Measurements from ENCODE around the gene SLC7A8. TPM values are rescaled to one million over a fixed set of nuclear protein-coding genes. Genes with fewer than 3 reads are reported as not detected.
A peak's percentile ranks its signal among the peaks of the same experiment; 100 is the strongest.
"Not testable (repeated sequence)": the region's sequence is repeated elsewhere in the genome, so short reads cannot be mapped to it uniquely, and the experiment has no call there.

Gene SLC7A8
- 1.5 and 2.5 TPM in 2 replicates for total RNA-seq (2014; rRNA removed; shearing (Covaris generic))

DNA sequence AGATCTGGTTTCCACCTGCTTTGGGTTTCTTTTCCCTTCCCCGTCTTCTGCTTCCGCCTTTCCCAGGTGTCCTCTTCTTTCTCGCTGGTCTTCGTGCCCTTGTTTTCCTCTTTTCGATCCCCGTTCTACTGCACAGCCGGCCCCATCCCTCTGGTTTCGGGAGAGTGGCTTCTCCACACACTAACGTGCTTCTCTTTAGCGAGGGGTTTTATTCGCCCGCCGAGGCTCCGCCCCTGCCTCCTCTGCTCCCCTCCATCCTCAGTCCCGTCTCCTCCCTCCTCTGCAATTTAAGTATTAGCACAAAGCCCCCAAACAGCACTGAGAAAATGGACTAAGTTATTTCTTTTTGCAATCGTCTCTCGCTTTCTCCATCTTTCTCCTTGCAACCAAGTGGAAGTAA is at the start of gene SLC7A8:
Gene SLC7A8, minus strand, starts transcription at position 182 of the 400 bp plus-strand sequence. CDS start 746 bp downstream, outside the sequence.
- DNase-seq (ENCODE audit: low spot score): no peak

DNA sequence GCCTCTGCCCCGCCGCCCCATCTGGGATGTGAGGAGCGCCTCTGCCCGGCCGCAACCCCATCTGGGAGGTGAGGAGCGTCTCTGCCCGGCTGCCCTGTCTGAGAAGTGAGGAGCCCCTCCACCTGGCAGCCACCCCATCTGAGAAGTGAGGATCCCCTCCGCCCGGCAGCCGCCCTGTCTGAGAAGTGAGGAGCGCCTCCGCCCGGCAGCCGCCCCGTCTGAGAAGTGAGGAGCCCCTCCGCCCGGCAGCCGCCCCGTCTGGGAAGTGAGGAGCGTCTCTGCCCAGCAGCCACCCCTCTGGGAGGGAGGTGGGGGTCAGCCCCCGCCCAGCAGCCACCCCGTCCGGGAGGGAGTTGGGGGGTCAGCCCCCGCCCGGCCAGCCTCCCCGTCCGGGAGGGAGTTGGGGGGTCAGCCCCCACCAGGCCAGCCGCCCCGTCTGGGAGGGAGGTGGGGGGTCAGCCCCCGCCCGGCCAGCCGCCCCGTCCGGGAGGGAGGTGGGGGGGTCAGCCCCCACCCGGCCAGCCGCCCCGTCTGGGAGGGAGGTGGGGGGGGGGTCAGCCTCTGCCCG is 48.9 kb upstream of the SLC7A8 start:
- DNase-seq (ENCODE audit: low spot score): not testable (repeated sequence)

DNA sequence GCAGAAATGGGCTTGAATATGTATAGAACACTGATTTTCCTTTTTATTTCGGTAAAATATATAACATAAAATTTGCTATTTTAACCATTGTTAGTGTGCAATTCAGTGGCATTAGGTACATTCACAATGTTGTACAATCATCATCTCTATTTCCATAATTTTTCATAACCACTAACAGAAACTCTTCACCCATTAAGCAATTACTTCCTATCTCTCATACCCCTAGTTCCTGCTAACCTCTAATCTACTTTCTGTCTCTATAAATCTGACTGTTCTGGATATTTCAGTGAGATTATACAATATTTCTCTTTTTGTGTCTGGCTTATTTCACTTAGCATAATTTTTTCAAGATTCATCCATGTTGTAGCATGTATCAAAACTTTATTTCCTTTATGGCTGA is 45.4 kb upstream of the SLC7A8 start:
- DNase-seq (ENCODE audit: low spot score): no peak

DNA sequence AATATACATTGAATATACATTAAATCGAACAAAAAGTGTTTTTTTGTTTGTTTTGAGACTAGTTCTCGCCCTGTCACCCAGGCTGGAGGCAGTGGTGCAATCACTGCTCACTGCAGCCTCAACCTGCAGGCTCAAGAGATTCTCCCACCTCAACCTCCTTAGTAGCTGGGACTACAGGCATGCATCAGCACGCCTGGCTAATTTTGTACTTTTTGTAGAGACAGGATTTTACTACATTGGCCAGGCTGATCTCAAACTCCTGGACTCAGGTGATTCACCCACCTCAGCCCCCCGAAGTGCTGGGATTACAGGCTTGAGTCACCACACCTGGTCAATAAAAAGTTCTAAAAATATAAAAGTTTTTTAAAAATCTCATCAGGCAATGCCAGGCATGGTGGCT is 44.1 kb upstream of the SLC7A8 start:
- no peak for DNase-seq (ENCODE audit: low spot score)

DNA sequence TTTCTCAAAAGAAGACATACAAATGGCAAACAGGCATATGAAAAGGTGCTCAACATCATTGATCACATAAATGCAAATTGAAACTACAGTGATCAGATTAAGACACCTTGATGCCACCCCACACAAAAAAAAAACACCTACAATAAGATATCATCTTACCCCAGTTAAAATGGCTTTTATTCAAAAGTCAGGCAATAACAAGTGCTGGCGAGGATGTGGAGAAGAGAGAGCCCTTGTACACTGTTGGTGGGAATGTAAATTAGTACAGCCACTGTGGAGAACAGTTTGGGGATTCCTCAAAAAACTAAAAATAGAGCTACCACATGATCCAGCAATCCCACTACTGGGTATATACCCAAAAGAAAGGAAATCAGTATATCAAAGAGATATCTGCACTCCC is 41.5 kb upstream of the SLC7A8 start:
- DNase-seq (ENCODE audit: low spot score): not testable (repeated sequence)

DNA sequence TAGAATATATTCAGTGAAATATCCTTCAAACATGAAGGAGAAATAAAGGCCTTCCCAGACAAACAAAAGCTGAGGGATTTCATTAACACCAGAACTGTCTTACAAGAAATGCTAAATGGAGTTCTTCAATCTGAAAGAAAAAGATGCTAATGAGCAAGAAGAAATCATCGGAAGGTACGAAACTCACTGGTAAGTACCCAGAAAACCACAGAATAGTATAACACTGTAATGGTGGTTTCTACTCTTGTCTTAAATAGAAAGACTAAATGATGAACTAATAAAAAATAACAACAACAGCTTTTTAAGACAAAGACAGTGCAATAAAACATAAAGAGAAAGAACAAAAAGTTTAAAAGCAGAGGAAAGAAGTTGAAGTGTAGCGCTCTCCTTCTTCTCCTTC is 35.6 kb upstream of the SLC7A8 start:
- DNase-seq (ENCODE audit: low spot score): no peak

DNA sequence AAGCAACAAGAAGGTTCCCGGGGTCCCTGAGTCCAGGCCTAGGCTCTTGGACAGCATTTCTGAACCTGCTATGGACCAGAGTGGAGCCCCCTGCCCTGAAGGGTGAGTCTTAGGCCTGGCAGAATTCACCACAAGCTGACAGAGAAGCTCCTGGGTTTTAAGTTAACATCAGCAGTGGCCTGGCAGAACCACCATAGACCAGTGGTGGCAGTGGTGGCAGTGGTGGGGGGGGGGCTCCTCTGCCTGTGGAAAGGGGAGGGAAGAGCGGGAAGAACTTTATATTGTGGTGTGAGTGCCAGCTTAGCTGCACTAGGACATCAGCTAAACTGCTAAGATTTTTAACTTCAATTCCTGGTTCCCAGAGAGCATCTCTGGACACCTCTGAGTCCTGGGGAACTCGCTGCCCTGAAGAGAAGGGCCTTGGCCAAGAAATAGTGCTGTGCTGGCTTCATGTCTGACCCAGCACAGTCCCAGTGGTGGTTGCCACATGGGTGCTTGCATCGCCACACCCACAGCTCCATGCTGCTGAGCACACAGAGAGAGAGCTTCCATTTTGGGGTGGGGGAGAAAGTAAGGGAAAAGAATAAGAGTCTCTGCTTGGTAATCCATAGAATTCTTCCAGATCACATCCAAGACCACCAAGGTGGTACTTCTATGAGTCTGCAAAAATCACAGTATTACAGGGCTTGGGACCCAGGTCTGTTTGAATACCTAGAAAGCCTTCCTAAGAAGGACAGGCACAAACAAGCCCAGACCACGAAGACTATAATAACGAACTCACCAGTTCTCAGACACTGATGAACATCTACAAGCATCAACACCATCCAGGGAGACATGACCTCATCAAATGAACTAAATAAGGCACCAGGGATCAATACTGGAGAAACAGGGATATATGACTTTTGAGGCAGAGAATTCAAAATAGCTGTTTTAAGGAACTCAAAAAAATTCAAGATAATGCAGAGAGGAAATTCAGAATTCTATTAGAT is 33.9 kb upstream of the SLC7A8 start:
- no peak for DNase-seq (ENCODE audit: low spot score)

DNA sequence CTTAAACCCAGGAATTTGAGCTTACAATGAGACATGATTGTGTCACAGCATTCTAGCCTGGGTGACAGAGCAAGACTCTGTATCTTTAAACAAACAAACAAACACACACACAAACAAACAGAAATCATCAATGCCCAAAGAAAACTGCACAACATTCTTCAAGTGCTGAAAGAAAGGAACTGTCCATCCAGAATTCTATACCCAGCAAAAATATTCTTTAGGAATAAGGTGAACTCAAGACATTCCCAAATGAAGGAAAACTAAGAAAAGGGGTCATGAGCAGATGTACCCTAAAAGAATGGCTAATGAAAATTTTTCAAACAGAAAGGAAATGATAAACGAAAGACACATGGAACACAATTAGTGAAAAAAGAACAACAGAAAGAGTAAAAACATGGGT is 32.0 kb upstream of the SLC7A8 start:
- no peak for DNase-seq (ENCODE audit: low spot score)

DNA sequence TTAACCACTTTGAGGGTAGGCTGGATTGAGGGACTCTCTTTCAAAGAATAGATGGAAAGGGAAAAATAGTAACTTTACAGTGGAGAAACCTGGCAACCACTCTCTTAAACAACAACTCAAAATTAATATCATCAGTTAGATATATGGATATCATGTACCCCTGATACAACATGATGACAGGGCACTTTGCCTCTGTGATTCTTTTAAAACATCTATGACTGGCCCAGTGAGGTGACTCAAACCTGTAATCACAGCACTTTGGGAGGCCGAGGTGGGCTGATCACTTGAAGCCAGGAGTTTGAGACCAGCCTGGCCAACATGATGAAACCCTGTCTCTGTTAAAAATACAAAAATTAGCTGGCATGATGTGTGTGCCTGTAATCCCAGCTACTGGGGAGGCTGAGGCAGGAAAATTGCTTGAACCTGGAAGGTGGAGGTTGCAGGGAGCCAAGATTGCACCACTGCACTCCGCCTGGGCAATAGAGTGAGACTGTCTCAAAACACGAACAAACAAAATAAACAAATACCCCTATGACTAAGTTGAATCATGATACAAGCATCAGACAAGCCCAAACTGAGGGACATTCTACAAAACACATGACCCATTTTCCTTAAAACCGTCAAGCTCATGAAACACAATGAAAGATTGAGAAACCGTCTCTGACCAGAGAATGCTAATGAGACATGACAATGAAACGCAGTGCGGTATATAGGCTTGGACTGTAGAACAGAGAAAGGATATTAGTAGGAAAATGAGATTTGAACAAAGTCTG is 26.4 kb upstream of the SLC7A8 start:
- no peak for DNase-seq (ENCODE audit: low spot score)

DNA sequence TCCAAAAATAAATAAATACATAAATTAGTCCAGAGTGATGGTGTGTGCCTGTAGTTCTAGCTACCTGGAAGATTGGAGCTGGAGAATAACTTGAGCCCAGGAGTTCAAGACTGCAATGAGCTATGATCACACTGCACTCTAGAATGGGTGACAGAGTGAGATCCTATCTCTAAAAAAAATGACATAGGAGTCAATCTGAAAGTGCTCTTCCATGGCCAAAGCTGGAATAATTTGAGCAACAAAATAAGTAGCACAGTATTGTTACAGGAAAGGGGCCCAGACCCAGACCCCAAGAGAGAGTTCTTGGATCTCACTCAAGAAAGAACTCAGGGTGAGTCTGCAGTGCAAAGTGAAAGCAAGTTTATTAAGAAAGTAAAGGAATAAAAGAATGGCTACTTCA is 24.9 kb upstream of the SLC7A8 start:
- no peak for DNase-seq (ENCODE audit: low spot score)

DNA sequence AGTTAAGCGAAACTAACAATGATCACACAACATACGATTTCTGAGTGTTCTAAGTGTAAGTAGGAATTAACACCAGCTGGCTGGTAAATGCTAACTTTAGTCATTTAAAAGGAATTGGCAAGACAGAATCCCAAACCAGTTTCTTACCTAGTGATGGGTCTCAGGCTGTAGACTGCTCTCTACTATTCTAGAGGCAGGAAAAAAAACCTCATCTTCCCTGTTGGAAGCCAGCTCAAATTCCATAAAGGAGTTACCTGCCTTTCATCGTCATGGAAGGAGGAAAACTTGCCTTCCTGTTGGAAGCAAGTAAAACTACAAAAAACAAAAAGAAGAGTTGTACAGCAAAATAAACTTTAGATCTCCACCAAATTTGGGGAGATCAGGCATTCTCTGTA is 23.7 kb upstream of the SLC7A8 start:
- DNase-seq (ENCODE audit: low spot score): no peak

DNA sequence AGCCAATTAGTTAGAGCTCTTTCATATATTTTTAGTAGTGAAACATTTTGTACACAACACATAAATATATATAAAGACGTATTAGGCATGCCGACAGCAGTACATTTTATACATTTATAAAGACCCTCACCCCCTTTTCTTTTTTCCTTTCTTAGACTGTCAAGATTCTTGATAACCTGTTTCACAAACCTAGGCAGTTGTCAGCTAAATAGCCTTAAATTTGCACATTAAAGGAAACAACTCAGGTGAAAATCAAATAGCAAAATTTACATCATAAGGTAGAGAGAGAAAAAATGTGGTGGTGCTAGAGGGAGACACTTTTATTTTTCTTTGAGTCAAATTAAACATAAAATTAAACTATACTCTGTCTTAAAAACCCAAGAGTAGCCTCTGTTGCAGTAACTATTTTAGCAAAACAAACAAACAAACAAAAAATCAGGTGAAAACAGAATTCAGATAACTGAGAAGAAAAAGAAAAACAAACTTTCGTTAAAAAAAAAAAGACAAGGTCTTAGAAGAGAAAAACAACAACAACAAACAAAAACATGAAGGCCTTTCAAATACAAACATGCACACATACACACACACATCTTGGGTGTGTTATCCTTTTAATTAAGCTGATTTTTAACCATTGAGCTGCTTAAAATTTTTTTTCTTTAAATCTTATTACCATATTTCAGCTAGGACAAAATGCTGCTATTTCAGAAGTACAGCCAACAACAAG is 23.1 kb upstream of the SLC7A8 start:
- no peak for DNase-seq (ENCODE audit: low spot score)

DNA sequence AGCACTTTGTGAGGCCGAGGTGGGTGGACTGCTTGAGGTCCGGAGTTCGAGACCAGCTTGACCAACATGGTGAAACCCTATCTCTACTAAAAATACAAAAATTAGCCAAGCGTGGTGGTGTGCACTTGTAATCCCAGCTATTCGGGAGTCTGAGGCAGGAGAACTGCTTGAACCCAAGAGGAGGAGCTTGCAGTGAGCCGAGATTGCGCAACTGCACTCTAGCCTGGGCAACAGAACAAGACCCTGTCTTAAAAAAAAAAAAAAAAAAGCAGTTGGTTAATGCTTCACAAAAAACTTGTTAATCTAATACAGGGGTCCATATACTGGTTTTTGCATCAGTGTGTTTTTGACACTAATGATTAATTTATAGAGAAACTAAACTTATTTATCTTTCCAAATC is 18.5 kb upstream of the SLC7A8 start:
- DNase-seq (ENCODE audit: low spot score): no peak

DNA sequence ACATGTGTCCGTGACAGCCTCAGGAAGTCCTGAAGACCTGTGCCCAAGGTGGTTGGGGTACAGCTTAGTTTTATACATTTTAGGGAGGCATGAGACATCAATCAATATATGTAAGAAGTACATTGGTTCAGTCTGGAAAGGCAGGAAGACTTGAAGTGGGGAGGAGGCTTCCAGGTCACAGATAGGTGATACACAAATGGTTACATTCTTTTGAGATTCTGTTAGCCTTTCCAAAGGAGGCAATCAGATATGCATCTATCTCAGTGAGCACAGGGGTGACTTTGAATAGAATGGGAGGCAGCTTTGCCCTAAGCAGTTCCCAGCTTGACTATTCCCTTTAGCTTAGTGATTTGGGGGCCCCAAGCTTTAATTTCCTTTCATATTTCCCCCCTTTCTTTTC is 15.7 kb upstream of the SLC7A8 start:
- DNase-seq (ENCODE audit: low spot score): not testable (repeated sequence)

DNA sequence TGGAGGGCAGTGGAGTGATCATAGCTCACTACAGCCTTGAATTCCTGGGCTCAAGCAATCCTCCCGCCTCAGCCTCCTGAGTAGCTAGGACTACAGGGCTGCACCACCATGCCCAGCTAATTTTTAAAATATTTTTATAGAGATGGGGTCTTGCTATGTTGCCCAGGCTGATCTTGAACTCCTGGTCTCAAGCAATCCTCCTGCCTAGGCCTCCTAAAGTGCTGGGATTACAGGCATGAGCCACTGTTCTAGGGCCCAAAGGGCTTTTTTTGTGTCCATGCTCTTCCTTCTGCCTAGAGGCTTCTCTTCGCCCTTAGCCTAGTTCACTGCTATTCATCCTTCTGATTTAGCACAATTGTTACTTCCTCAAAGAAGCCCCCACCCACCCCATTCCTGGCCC is 13.0 kb upstream of the SLC7A8 start:
- DNase-seq (ENCODE audit: low spot score): not testable (repeated sequence)

DNA sequence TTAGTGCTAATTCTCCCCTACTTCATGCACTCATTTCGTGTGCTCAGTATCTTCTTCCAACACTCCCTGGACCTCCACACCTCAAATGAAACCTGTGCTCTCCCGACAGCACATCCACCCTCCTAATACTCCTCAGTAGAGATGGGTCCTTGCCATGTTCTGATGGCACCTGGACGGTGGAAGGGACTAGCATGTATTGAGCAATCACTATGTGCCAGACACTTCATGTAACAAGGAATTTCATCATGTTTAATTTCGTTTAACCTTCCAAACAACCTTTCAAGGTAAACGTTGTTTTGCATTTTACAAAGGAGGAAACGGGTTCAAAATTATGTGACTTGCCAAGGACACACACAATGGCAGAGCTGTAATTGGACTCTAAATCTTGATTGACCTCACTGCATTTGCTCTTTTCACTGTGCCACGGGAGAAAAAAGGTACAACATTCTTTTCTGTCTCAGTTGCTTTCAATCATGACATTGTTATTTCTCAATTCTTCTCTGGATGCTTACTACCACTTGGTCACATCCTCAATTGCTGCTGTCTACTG is 12.2 kb upstream of the SLC7A8 start:
- no peak for DNase-seq (ENCODE audit: low spot score)

DNA sequence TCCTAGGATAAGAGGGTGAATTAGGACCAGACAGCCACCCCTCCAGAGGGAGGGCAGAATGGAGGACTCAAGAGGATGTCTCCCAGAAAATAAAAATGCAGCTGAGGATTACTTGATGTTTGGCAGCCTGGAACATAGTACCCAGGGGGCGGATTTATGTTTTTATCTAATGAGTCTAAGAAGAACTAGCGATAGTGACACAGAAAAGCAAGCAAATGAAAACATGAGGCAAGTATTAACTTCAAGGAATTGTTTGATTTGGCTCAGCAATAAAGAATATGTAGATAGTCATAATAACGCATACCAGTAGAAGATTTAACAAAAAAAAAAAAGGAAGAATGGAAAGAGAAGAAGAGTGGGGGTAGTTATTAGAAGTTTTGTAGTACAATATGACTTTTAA is 10.0 kb upstream of the SLC7A8 start:
- no peak for DNase-seq (ENCODE audit: low spot score)

DNA sequence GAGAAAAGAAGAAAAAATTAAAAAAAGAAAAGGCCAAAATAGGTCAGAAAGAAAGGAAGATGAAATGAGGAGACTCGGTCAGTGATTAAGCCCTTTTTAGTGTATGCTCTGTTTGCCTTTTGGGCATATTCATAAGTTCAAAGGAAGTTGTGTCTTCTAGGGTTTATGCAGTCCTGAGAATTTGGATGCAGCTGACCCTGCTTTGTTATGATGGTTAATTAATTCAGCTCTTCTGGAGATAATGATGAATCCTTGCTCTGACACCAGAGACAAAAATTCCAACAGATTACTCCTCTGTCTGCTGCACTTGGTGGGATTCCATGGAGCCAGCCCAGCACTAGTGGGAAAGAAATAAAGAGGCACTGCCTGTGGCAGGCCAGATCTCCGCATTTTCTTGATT is 4.5 kb upstream of the SLC7A8 start:
- no peak for DNase-seq (ENCODE audit: low spot score)

DNA sequence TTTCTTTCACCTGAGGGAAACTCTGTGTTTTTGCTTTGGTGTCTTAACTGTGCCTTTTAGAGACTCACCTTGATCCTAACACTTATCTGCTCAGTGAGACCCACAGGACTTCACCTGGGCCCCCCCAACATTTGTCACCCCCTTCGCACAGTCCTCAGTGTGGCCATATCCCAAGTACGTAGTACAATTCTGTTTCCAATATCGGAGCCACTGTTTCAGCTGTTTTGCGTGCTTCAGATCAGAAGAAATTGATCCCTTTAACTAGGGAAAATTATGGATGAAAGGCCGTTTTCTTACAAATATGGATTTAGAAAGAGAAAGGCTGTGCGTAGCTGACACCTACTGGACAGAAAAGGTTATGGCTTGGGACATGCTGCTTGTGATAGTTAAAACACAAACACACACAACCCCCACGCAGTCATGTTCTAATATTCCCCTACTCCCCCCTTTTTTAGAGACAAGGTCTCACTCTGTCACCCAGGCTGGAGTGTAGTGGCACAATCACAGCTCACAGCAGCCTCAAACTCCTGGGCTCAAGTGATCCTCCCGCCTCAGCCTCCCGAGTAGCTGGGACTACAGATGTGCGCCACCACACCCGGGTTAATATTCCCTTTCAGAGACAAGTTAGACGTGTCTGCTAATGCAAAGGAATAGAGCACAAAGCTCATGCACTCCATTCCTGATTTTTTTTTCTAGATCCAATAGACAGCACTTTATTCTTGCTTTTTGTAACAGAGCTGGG is 3.6 kb upstream of the SLC7A8 start:
- peak; percentile 18 for DNase-seq (ENCODE audit: low spot score)

DNA sequence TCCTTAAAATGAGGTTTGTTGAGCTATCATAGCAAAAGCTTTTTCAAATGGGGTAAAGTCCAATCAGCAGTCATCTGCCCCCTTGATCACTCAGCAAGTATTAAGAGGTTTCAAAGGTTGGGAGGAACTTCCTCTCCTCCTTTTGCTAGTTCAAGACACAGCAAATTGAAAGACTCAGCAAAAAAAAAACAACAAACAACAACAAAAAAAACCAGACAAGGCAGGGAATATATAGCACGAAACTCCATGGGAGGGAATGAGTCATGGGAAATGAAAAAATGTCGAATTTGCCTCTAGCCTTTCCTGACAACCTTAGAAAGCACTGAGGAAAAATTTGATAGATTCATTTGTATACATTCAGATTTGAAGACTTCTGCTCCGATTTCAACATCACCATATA is 1.6 kb upstream of the SLC7A8 start:
- DNase-seq (ENCODE audit: low spot score): peak; percentile 9

DNA sequence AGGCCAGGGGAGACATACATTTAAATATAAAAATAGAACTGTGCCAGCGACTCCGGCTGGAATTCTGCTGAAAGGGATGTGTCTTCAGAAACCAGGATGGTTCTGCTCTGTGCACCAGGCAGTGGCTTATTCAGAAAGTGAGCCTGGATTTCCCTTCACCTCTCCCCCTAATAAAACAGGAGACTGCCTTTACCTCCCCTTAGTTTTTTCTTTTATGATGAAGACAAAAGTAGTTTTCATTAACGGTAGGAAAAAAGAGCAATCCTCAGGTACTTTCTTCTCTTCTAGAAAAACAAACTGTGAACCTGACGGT is 346 bp downstream of the SLC7A8 start:
- no peak for DNase-seq (ENCODE audit: low spot score)

All from A172 (cell line).